HG02798 (cell line): ENCODE data around the gene KRTAP10-11.
"Not testable (repeated sequence)": the region's sequence is repeated elsewhere in the genome, so short reads cannot be mapped to it uniquely, and the experiment has no call there.

Source experiments
- ATAC-seq: cut with Tn5 transposase; IDR thresholded peaks from one replicate; pipeline ENCODE4 v1.9.1; 2021; ENCODE audit warnings: mild to moderate bottlenecking; ENCODE audit not compliant: unreplicated experiment, poor library complexity

KRTAP10-11 gene

GRCh38 chr21:44637851-44638348 lies 8.3 kb upstream of the KRTAP10-11 start:
- ATAC-seq = not testable (repeated sequence)

GRCh38 chr21:44638506-44639330 lies 7.5 kb upstream of the KRTAP10-11 start:
- not testable (repeated sequence) for ATAC-seq

- ATAC-seq = no peak
Measured at GRCh38 chr21:44639331-44639655, 6.9 kb upstream of the KRTAP10-11 start.

- no peak for ATAC-seq
Measured at GRCh38 chr21:44640761-44641160, 5.5 kb upstream of the KRTAP10-11 start.

GRCh38 chr21:44643741-44644310 lies 2.4 kb upstream of the KRTAP10-11 start:
- no peak for ATAC-seq

- no peak for ATAC-seq
Measured at GRCh38 chr21:44644878-44645277, 1.3 kb upstream of the KRTAP10-11 start.

GRCh38 chr21:44647222-44647552 lies 973 bp downstream of the KRTAP10-11 start:
- ATAC-seq = no peak

GRCh38 chr21:44648557-44649311 lies 2.5 kb downstream of the KRTAP10-11 start:
- ATAC-seq = no peak

GRCh38 chr21:44649521-44650100 lies 3.4 kb downstream of the KRTAP10-11 start:
- ATAC-seq = no peak

GRCh38 chr21:44650265-44650972 lies 4.2 kb downstream of the KRTAP10-11 start:
- ATAC-seq = no peak

GRCh38 chr21:44650973-44651675 lies 4.9 kb downstream of the KRTAP10-11 start:
- ATAC-seq = no peak

GRCh38 chr21:44653123-44653522 lies 6.9 kb downstream of the KRTAP10-11 start:
- ATAC-seq = no peak

GRCh38 chr21:44653656-44654575 lies 7.7 kb downstream of the KRTAP10-11 start:
- no peak for ATAC-seq

GRCh38 chr21:44654576-44655175 lies 8.5 kb downstream of the KRTAP10-11 start, which contains the start of gene KRTAP12-4:
TSS of gene KRTAP12-4 (minus strand) at chr21:44654659. CDS start at chr21:44654614, 45 bp downstream.
- ATAC-seq = no peak

GRCh38 chr21:44656868-44657267 lies 10.7 kb downstream of the KRTAP10-11 start:
- ATAC-seq = no peak

GRCh38 chr21:44657635-44658540 lies 11.7 kb downstream of the KRTAP10-11 start, which contains the start of gene KRTAP12-3:
TSS of gene KRTAP12-3 (plus strand) at chr21:44657932. CDS start at chr21:44657980, 48 bp downstream.
- ATAC-seq = no peak

GRCh38 chr21:44658541-44658910 lies 12.3 kb downstream of the KRTAP10-11 start:
- no peak for ATAC-seq
